Duodenal mucosa (tissue), 2 donors: ENCODE measurements around the gene HIPK2.

ENCODE experiments used
- H3K27ac ChIP-seq: one replicate; pipeline ENCODE4 v1.7.0; 2013; ENCODE audit warnings: low read depth, low read length
- H3K27me3 ChIP-seq, 2 donors: one replicate each; pipeline ENCODE4 v1.7.0; 2013; ENCODE audit warnings: low read length in 2 of 2, control low read depth in 1 of 2; ENCODE audit not compliant: insufficient read depth in 2 of 2, control insufficient read depth in 1 of 2
- H3K36me3 ChIP-seq, 2 donors: one replicate each; pipeline ENCODE4 v1.7.0; 2013; ENCODE audit warnings: low read length in 2 of 2, control low read depth in 1 of 2; ENCODE audit not compliant: insufficient read depth in 2 of 2, control insufficient read depth in 1 of 2
- H3K4me1 ChIP-seq, 2 donors: one replicate each; pipeline ENCODE4 v1.7.0; 2013; ENCODE audit warnings: low read length in 2 of 2, control low read depth in 1 of 2; ENCODE audit not compliant: insufficient read depth in 2 of 2, control insufficient read depth in 1 of 2
- H3K4me3 ChIP-seq, 2 donors: one replicate each; pipeline ENCODE4 v1.7.0; 2013; ENCODE audit warnings: low read length in 2 of 2, low read depth in 1 of 2
- H3K9ac ChIP-seq, 2 donors: one replicate each; pipeline ENCODE4 v1.7.0; 2013; ENCODE audit warnings: low read length in 2 of 2, low read depth in 1 of 2
- H3K9me3 ChIP-seq, 2 donors: one replicate each; pipeline ENCODE4 v1.7.0; 2013; ENCODE audit warnings: low read length in 2 of 2, control low read depth in 1 of 2; ENCODE audit not compliant: control insufficient read depth in 1 of 2

The HIPK2 gene

DNA sequence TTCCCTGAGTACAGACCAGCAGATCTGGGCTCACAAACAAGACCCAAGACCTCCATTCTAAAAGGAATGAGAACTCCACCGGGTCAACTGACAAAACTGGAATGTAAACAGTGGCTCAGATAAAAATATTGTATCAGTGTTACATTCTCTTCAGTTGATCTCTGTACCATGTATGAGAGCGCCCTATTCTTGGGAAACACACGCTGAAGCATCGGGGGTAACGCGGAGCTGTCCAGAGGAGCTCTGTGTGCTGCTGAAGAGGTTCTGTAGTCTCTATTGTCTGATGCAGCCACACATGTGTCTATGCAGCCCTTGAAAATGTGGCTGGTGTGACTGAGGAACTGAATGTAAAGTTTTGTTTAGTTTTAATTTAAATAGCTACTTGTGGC is 39.7 kb downstream of the HIPK2 start:
- Histone ChIP-seq H3K4me3 (no peak overlapping the region), H3K27me3 (no peaks in the 10 kb centered on the region), H3K4me1 (peaks cover 35 to 55% of the 10 kb centered on the region in 2 donors), H3K27ac (no peak overlapping the region), H3K36me3 (peaks cover 0 to 5% of the 10 kb centered on the region in 2 donors), H3K9me3 (no peaks in the 10 kb centered on the region), H3K9ac (no peak overlapping the region)

DNA sequence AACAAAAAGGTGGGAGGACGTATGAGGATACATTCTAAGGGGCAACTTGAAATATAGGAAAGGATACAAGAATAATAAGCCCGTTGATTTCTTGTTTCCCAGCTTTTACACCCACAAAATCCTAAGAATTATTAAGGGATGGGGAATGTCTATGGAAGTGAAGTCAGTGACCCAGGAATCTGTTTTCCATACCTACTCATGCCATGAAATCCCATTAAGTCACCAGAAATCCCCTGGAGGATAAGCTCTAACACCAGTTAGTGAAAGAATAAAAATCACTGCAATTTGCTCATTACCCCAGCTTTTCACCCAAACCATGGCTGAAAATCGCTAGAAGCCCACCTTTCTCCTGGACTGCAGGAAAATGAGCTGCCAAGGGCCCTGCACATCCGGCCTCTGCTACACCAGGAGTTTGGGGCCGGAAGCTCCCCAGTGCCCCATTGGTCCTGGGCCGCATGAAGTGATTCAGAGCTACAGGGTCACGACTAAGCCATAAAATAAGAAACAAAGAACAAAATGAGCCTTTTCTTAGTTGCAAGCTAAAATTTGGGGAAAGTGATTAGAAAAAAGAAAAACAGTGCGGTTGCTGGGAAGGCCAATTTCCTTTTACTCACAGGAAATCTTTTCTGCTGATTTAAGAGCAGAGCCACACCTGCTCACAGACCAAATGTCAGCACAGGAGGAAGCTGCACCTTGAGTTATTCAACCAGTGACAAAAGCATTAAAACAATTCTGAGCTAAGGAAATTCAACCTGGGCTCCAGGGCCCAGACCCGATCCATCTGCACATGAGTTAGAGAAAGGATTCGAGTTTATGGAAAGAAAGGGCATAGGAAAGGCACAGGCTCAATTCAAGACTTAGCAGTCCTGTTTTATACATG is 40.3 kb downstream of the HIPK2 start:
- H3K4me1 ChIP-seq: peaks cover 35 to 49% of the 10 kb centered on the region in 2 donors
- no peaks in the 10 kb centered on the region for H3K9me3 ChIP-seq
- no peak overlapping the region for H3K4me3 ChIP-seq
- H3K36me3 ChIP-seq: peaks cover 0 to 5% of the 10 kb centered on the region in 2 donors
- H3K27ac ChIP-seq: no peak overlapping the region
- H3K27me3 ChIP-seq: no peaks in the 10 kb centered on the region
- no peak overlapping the region for H3K9ac ChIP-seq

DNA sequence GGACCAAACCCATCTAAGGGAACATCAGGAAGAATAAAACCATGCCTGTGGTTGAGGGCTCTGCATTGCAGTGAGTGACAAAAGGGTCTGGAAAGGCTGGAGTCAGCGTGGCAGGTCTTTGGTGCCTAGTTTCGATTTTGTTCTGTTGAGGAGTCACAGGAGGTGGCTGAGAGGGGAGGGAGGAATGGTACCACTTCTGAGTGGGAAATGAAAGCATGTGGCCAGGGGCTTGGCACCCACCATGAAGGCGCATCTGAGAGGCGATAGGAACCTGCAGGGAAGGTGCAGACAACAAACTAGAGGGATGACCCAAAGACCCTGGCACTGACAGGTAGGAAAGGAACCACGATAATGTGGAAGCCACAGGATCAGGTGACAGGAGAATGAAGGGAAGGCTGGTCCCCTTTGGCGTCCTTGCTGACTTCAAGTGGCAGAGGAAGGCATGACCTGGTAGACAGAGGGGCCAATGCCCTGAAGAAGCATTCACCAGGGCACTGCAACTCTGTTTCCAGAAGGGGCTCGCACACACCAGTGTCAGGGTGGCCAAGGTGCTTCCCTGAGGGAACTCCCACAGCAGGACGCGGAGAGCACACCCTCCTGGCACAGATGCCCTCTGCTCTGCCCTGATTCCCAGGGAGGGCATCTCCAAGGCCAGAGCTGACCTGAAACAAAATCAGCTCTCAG is 41.7 kb downstream of the HIPK2 start:
- Histone ChIP-seq H3K9ac (no peak overlapping the region), H3K36me3 (no peaks in the 10 kb centered on the region), H3K4me1 (peaks cover 43 to 52% of the 10 kb centered on the region in 2 donors), H3K4me3 (no peak overlapping the region), H3K9me3 (no peaks in the 10 kb centered on the region), H3K27me3 (no peaks in the 10 kb centered on the region), H3K27ac (no peak overlapping the region)

DNA sequence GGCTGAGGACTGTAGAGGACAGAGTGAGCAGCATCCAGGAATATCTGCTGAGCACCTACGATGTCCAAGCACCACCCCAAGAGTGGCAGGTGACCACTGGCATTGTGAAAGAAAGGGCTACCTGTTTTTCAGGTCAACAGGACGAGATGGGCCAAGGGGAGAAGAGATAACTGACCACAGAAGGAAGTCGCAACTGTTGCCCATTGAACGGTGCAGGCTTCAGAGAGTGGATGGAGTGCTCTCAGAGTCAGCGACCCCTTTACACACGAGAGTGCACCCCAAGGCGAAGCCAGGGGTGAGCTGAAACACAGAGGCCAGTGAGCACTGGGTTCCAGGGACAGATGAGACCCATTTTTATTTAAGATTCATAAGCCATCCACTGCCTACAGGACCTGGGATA is 42.3 kb downstream of the HIPK2 start:
- H3K27ac ChIP-seq: no peak overlapping the region
- no peaks in the 10 kb centered on the region for H3K9me3 ChIP-seq
- H3K4me3 ChIP-seq: no peak overlapping the region
- H3K27me3 ChIP-seq: no peaks in the 10 kb centered on the region
- H3K9ac ChIP-seq: no peak overlapping the region
- H3K4me1 ChIP-seq: peaks cover 44 to 54% of the 10 kb centered on the region in 2 donors
- no peaks in the 10 kb centered on the region for H3K36me3 ChIP-seq

DNA sequence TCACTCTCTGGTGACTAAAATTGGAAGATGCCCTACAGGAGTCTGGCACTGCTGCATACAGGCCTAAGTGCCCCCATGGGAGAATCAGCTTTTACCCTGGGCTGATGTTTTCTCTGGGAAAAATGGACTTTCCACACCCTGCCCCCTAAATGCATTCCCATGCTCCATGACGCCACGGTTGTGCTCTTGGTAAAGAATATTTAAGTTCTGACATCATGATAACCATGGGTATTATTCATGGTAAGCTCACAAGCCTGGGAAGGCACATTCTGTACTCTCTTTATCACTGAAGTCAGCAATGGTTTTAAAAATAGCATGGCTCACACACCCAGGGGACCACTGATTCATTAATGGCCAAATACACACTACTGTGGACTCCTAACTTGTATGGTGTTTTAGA is 43.4 kb downstream of the HIPK2 start:
- H3K27me3 ChIP-seq: no peaks in the 10 kb centered on the region
- H3K4me1 ChIP-seq: peaks cover 41 to 45% of the 10 kb centered on the region in 2 donors
- H3K36me3 ChIP-seq: no peaks in the 10 kb centered on the region
- H3K9me3 ChIP-seq: no peaks in the 10 kb centered on the region
- no peak overlapping the region for H3K27ac ChIP-seq
- no peak overlapping the region for H3K9ac ChIP-seq
- H3K4me3 ChIP-seq: no peak overlapping the region

DNA sequence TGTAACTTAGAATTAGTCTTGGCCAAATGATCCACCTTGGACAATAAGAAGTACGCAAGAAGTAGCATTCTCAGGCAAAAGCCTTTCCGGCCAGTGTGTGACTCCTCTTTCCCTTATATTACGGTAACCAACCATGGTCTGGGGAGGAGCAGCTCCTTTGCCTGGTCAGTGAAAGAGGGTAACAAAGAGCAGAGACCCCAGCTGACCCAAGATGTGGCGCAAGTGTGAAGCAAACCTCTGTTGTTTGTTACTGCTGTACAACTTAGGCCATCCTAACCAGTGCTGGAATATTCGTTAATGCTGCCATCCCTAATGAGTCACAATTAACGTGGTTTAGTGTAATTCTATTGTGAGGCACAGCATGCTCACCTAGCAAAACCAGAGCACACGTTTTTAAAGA is 44.0 kb downstream of the HIPK2 start:
- no peaks in the 10 kb centered on the region for H3K36me3 ChIP-seq
- no peak overlapping the region for H3K9ac ChIP-seq
- no peak overlapping the region for H3K27ac ChIP-seq
- H3K4me3 ChIP-seq: no peak overlapping the region
- no peaks in the 10 kb centered on the region for H3K27me3 ChIP-seq
- H3K4me1 ChIP-seq: peaks cover 37 to 41% of the 10 kb centered on the region in 2 donors
- no peaks in the 10 kb centered on the region for H3K9me3 ChIP-seq

DNA sequence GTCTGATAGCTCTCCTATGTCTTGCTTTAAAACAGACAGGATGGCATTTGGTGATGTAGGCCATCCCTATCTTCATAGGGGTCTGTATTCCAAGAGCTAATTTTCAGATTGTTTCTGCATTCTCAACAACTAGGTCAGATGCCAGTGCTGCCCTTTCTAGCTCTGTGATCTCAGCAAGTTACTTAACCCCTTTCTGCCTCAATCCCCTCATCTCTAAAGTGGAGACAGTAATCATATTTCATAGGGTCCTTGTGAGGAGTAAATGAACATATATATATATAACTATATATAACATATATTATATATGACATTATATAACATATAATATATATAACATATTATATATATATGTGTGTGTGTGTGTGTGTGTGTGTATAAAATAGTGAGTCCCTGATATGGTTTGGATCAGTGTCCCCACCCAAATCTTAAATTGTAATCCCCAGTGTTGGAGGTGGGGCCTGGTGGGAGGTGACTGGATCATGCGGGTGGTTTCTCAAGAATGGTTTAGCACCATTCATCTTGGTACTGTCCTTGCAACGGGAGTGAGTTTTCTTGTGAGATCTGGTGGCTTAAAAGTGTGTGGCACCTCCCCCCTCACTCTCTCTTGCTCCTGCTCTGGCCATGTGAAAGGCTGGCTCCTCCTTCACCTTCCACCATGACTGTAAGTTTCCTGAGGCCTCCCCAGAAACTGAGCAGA is 45.2 kb downstream of the HIPK2 start:
- Histone ChIP-seq H3K27me3 (no peaks in the 10 kb centered on the region), H3K9me3 (no peaks in the 10 kb centered on the region), H3K4me1 (peaks cover 28 to 31% of the 10 kb centered on the region in 2 donors), H3K4me3 (peak overlapping the region in 1 of 2 donors; percentile 29), H3K36me3 (no peaks in the 10 kb centered on the region), H3K27ac (peak overlapping the region; percentile 17), H3K9ac (no peak overlapping the region)

DNA sequence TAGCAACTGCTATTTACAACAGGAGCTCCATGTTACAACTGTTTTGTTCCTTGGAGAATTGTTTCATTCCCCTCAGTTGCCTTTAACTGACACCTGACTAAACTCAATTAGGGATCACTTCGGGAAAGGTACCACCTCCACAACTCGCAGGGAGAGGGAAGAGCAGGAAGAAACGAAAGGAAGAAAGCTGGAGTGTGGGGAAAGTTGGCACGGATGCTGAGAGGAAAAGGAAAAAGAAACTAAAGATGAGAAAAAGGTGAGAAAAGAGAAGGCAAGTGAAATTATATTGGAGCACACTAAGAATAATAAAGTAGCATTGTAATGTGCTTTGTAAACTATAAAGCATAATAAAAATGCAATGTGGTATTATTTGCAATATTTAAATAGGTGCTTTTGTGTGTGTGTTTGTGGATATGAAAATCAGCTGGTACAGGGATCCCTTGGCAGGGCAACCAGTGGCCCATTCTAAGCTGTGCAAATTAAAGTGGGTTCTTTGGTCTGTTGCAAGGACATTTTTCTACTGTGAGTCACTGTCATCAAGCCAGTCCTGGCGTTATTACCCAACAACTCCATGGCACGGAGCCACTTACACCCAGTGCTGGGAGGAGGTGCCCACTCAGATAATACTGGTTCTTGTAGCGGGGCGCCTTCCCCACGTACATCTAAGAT is 45.9 kb downstream of the HIPK2 start:
- H3K27ac ChIP-seq: peak overlapping the region; percentile 17
- no peaks in the 10 kb centered on the region for H3K9me3 ChIP-seq
- H3K36me3 ChIP-seq: no peaks in the 10 kb centered on the region
- peak overlapping the region in 1 of 2 donors; percentile 7 for H3K9ac ChIP-seq
- H3K4me3 ChIP-seq: peak overlapping the region in 1 of 2 donors; percentile 29
- H3K27me3 ChIP-seq: no peaks in the 10 kb centered on the region
- peaks cover 26 to 32% of the 10 kb centered on the region in 2 donors for H3K4me1 ChIP-seq

DNA sequence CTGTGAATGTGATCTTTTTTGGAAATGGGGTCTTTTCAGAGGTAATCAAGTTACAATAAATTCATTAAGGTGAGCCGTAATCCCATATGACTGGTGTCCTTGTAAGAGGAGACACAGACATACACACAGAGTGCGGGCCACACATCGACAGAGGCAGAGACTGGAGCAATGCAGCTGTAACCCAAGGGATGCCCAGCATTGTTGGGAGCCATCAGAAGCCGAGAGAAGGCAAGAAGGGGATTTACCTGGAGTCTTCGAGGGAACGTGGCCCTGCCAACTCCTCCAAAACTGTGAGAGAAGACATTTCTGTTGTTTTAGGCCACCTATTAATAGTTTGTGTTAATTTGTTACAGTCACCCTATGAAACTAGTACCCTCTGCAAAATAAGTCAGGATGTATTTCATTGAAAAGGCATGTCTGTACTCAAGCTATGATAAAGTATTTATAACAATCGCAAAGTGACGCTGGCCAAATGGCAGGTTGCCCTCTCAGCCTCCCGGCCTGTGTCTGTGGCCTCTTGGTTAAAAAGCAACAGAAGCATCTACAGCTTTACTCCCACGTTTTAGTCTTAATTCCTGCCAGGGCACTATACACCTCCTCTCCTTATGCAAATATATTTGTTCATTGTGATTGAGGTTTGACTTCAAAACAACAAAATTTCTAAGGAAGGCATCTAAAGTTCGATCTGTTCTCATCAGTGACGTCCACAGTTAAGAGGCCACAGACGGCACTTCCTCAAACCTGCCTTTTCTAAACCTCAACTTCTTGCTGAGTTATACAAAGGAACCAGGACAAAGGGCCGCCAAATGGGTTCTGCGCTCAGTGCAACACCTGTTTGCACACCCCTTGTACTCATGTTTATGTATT is 46.8 kb downstream of the HIPK2 start:
- Histone ChIP-seq H3K4me3 (no peak overlapping the region), H3K27ac (peak overlapping the region; percentile 36), H3K9ac (peak overlapping the region in 1 of 2 donors; percentile 7)

More for the DNA sequence above, 46.8 kb downstream of the HIPK2 start:
- Histone ChIP-seq H3K9me3 (no peaks in the 10 kb centered on the region), H3K36me3 (no peaks in the 10 kb centered on the region), H3K4me1 (peaks cover 27 to 41% of the 10 kb centered on the region in 2 donors), H3K27me3 (no peaks in the 10 kb centered on the region)
